Kidney (tissue), 14 donors: ENCODE results near the gene PAXX. TPM values are rescaled to one million over a fixed set of nuclear protein-coding genes. Genes with fewer than 3 reads are reported as not detected.
A peak's percentile ranks its signal among the peaks of the same experiment; 100 is the strongest.

ENCODE experiments used
- DNase-seq, 5 donors: peaks; one replicate each; pipeline ENCODE4 v3.0.0-alpha.2; 2013 to 2020
- FAIRE-seq: peaks from 2 replicates; lab custom pipeline; 2012; peaks lifted over from hg19 to GRCh38; lab: Jason Lieb, UNC
- H3K27ac ChIP-seq, 2 donors: one replicate each; pipeline ENCODE4 v1.7.0; 2013; ENCODE audit warnings: low read depth in 2 of 2, low read length in 2 of 2, inconsistent platforms in 1 of 2
- H3K27me3 ChIP-seq: one replicate; pipeline ENCODE4 v1.7.1; 2013; ENCODE audit warnings: low read length, inconsistent platforms; ENCODE audit not compliant: control insufficient read depth, insufficient read depth
- H3K36me3 ChIP-seq, 3 donors: one replicate each; pipeline versions ENCODE4 v1.7.0 to v1.7.1; 2013; ENCODE audit warnings: low read length in 3 of 3, control low read depth in 1 of 3, inconsistent platforms in 1 of 3; ENCODE audit not compliant: insufficient read depth in 3 of 3, control insufficient read depth in 2 of 3
- H3K4me1 ChIP-seq, 3 donors: one replicate each; pipeline versions ENCODE4 v1.7.0 to v1.7.1; 2013; ENCODE audit warnings: low read length in 3 of 3, inconsistent platforms in 1 of 3, low read depth in 1 of 3; ENCODE audit not compliant: control insufficient read depth in 2 of 3, insufficient read depth in 2 of 3
- H3K4me3 ChIP-seq, 3 donors: one replicate each; pipeline versions ENCODE4 v1.7.0 to v1.8.1; 2013; ENCODE audit warnings: low read length in 3 of 3, control low read depth in 1 of 3, inconsistent platforms in 1 of 3
- H3K9ac ChIP-seq, 3 donors: one replicate each; pipeline versions ENCODE4 v1.7.0 to v1.7.1; 2013; ENCODE audit warnings: low read length in 3 of 3, control low read depth in 1 of 3, inconsistent platforms in 1 of 3
- H3K9me3 ChIP-seq, 3 donors: one replicate each; pipeline versions ENCODE4 v1.7.0 to v1.7.1; 2013; ENCODE audit warnings: low read length in 3 of 3, control low read depth in 1 of 3, inconsistent platforms in 1 of 3; ENCODE audit not compliant: control insufficient read depth in 2 of 3, insufficient read depth in 1 of 3
- intact Hi-C: fragments of 100-400 bp; cut with DNase I; formaldehyde crosslinking; loops from one replicate; pipeline ENCODE4 v1.11.1; 2022
- polyA plus RNA-seq: library from polyadenylated mRNA; stranded (reverse); fragments of 350-450 nt; fragmentation: Illumina TruSeq; extraction: RNeasy Lipid Tissue Mini Kit (QIAGEN cat#74804); gene quantifications from one replicate; pipeline ENCODE4 v1.2.3, GENCODE V29; 2014; ENCODE audit warnings: low read depth, low replicate concordance; ENCODE audit not compliant: insufficient read depth
- total RNA-seq: library from RNA; stranded (reverse); fragmentation: NEBNext Ultra II Directional; extraction: Animal tissue kit (Norgen Biotek cat#: 25700); gene quantifications from one replicate; pipeline ENCODE4 v1.2.1, GENCODE V29; 2021
- TF ChIP-seq, protein P1 (sequence below): IDR thresholded peaks from 3 replicates; pipeline ENCODE4 v1.5.1; 2012; ENCODE audit warnings: mild to moderate bottlenecking, moderate library complexity, borderline replicate concordance; ENCODE audit not compliant: insufficient read depth; ENCODE audit errors: extremely low read depth
- donor health status: control.
- donor health status: control.
- donor health status: control.
- donor health status: control.
- donor health status: control.
- donor health status: DM: yes; HTN: yes; CAD: no.
- donor health status: Normal renal cell carcinoma (clear cell type).

The PAXX gene
- total and polyA plus RNA-seq, 2 donors from 2014 or later, result 54.2 to 80.9 TPM

DNA sequence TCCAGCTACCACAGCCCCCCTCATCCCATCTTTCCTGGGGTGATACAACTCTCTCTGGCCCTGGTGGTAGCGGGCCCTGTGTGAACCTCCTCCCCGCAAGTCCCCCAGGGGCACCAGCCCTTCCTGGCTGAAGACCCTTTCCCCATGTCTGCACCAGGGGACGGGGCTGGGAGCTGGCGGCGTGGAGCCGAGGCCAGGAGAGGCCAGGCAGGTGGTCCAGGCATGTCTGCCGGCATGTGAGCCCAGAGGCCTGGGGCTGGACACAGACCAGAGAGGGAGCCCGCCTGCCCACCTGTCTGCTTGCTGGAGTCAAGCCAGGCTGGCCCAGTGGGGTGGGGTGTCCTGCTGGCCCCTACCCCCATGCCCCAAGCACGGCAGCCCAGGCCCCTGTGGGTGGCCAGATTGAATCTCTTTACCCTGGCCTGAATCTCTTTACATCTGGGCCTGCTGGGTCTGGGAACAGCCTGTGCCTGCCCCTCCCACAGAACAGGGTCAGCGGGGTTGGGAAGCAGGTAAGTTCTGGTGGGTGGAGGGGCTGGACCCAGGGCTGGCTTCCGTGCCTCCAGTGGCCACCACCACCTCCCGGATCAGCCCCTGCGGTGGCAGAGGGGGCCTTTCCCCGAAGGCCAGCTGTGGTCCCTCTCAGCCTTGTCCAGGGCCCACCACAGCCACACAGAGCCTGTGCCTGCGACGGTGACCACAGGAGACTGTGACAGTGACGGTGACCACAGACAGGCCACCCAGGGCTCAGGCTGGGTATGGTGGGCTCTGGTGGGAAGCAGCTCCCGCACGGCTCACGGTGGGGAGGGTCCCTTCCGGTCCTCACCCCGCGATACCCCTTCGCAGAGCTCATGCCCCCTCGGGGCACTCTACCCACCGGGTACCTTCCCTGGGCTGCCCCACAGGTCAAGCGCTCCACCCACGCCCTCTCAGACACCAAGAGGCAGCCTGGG is 33.0 kb upstream of the PAXX start:
- H3K27ac ChIP-seq, result no peak overlapping the region
- TF ChIP-seq, protein P1, sequence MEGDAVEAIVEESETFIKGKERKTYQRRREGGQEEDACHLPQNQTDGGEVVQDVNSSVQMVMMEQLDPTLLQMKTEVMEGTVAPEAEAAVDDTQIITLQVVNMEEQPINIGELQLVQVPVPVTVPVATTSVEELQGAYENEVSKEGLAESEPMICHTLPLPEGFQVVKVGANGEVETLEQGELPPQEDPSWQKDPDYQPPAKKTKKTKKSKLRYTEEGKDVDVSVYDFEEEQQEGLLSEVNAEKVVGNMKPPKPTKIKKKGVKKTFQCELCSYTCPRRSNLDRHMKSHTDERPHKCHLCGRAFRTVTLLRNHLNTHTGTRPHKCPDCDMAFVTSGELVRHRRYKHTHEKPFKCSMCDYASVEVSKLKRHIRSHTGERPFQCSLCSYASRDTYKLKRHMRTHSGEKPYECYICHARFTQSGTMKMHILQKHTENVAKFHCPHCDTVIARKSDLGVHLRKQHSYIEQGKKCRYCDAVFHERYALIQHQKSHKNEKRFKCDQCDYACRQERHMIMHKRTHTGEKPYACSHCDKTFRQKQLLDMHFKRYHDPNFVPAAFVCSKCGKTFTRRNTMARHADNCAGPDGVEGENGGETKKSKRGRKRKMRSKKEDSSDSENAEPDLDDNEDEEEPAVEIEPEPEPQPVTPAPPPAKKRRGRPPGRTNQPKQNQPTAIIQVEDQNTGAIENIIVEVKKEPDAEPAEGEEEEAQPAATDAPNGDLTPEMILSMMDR, result no peak
- no peaks in the 10 kb centered on the region for H3K27me3 ChIP-seq
- no peaks in the 10 kb centered on the region for H3K9me3 ChIP-seq
- DNase-seq (no peak), FAIRE-seq (no peak)
- intact Hi-C loops, result loop anchor here (10.0 kb wide), 1 partner anchor 66 kb away; the partner anchor contains the start of gene ABCA2
- no peak overlapping the region for H3K4me3 ChIP-seq
- no peak overlapping the region for H3K9ac ChIP-seq
- H3K36me3 ChIP-seq, result no peaks in the 10 kb centered on the region
- no peaks in the 10 kb centered on the region for H3K4me1 ChIP-seq

DNA sequence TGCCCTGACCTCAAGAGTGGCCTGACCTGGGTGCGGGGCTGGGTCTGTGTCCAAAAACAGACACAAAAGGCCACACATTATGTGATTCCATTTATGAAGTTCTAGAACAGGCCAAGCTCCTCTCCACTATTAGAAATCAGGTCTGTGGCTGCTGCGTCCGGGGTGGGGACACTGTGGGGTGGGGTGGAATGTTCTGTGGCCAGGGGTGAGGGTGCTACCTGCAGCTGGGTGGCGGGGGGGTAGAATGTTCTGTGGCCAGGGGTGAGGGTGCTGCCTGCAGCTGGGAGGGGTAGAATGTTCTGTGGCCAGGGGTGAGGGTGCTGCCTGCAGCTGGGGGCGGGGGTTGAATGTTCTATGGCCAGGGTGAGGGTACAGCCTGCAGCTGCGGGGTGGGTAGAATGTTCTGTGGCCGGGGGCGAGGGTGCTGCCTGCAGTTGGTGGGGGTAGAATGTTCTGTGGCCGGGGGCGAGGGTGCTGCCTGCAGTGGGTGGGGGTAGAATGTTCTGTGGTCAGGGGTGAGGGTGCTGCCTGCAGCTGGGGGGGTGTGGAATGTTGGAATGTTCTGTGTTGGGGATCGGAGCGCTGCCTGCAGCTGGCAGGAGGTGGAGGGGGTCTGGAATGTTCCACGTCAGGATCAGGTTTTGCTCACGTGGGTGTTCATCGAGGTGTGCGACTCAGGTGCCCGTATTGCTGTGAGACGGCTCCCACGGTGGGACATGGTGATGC is 31.8 kb upstream of the PAXX start:
- intact Hi-C loops, result no loop called here
- FAIRE-seq (no peak), DNase-seq (peak in 3 of 5 donors; percentile 71 to 73 (median 71))
- Histone ChIP-seq H3K4me3 (no peak overlapping the region), H3K9me3 (no peaks in the 10 kb centered on the region), H3K9ac (no peak overlapping the region), H3K27ac (no peak overlapping the region), H3K4me1 (no peaks in the 10 kb centered on the region), H3K27me3 (no peaks in the 10 kb centered on the region), H3K36me3 (no peaks in the 10 kb centered on the region)
- TF ChIP-seq, protein P1, result no peak

DNA sequence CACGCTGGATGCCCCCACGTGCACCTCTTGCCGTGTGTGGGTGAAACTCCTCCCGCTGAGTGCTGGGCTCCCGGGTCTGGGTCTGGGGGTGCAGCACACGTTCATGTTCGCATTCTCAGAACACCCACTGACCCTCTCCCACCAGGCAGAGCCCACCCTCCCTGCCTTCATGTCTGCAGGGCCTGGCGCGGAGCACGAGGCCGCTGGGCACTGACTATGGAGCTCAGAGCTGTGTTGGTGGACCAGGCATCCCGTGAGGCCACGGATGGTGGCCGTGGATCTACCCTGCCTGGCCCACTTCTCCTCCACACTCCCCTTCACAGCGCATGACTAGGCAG is 31.3 kb upstream of the PAXX start:
- no peak for DNase-seq
- Histone ChIP-seq H3K36me3 (no peaks in the 10 kb centered on the region), H3K4me3 (no peak overlapping the region), H3K27ac (no peak overlapping the region), H3K9ac (no peak overlapping the region), H3K4me1 (no peaks in the 10 kb centered on the region), H3K9me3 (no peaks in the 10 kb centered on the region), H3K27me3 (no peaks in the 10 kb centered on the region)
- intact Hi-C loops, result no loop called here
- no peak for FAIRE-seq
- TF ChIP-seq, protein P1, result no peak
